Gastroesophageal sphincter (tissue), 3 donors: ENCODE measurements around the gene KLK3.

Experiments
- EP300 ChIP-seq: sonication (generic); formaldehyde crosslinking; IDR thresholded peaks from one replicate; pipeline ENCODE4 v1.6.1; 2017; ENCODE audit warnings: antibody characterized with exemption, mild to moderate bottlenecking
- POLR2A ChIP-seq, 2 donors: fragments of 450-650 bp; IDR thresholded peaks; one replicate each; pipeline ENCODE4 v1.6.1; 2017; ENCODE audit warnings: antibody characterized with exemption in 2 of 2, mild to moderate bottlenecking in 2 of 2, moderate library complexity in 1 of 2
- POLR2AphosphoS5 ChIP-seq: sonication (generic); formaldehyde crosslinking; IDR thresholded peaks from one replicate; pipeline ENCODE4 v1.6.1; 2017; ENCODE audit warnings: antibody characterized with exemption
- TF ChIP-seq, protein P1 (sequence below), 4 experiments: fragments of 200-600 bp in 2 of 4; fragments of 450-650 bp in 2 of 4; sonication (generic) in 1 of 4; IDR thresholded peaks; one replicate each; pipeline ENCODE4 v1.5.1; 2017 to 2019; ENCODE audit warnings: antibody characterized with exemption in 4 of 4, mild to moderate bottlenecking in 2 of 4, moderate library complexity in 2 of 4

DNA sequence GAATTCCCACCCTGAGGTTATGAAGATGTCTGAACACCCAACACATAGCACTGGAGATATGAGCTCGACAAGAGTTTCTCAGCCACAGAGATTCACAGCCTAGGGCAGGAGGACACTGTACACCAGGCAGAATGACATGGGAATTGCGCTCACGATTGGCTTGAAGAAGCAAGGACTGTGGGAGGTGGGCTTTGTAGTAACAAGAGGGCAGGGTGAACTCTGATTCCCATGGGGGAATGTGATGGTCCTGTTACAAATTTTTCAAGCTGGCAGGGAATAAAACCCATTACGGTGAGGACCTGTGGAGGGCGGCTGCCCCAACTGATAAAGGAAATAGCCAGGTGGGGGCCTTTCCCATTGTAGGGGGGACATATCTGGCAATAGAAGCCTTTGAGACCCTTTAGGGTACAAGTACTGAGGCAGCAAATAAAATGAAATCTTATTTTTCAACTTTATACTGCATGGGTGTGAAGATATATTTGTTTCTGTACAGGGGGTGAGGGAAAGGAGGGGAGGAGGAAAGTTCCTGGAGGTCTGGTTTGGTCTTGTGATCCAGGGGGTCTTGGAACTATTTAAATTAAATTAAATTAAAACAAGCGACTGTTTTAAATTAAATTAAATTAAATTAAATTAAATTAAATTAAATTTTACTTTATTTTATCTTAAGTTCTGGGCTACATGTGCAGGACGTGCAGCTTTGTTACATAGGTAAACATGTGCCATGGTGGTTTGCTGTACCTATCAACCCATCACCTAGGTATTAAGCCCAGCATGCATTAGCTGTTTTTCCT lies 7.0 kb downstream of the KLK3 start:
- no peak for TF ChIP-seq EP300
- no peak for TF ChIP-seq POLR2AphosphoS5
- TF ChIP-seq, protein P1, sequence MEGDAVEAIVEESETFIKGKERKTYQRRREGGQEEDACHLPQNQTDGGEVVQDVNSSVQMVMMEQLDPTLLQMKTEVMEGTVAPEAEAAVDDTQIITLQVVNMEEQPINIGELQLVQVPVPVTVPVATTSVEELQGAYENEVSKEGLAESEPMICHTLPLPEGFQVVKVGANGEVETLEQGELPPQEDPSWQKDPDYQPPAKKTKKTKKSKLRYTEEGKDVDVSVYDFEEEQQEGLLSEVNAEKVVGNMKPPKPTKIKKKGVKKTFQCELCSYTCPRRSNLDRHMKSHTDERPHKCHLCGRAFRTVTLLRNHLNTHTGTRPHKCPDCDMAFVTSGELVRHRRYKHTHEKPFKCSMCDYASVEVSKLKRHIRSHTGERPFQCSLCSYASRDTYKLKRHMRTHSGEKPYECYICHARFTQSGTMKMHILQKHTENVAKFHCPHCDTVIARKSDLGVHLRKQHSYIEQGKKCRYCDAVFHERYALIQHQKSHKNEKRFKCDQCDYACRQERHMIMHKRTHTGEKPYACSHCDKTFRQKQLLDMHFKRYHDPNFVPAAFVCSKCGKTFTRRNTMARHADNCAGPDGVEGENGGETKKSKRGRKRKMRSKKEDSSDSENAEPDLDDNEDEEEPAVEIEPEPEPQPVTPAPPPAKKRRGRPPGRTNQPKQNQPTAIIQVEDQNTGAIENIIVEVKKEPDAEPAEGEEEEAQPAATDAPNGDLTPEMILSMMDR (IDR thresholded peaks at IDR 0.05), result no peak
- no peak for TF ChIP-seq POLR2A (IDR thresholded peaks at IDR 0.05)
